ENCODE data around the gene RASSF3. TPM values are rescaled to one million over a fixed set of nuclear protein-coding genes. Genes with fewer than 3 reads are reported as not detected.

The RASSF3 gene
- total RNA-seq, 6 experiments from 2014 or later: 5.8 to 27.3 (median 10.6) TPM

GRCh38 chr12:64567570-64567969, 42.7 kb upstream of the RASSF3 start:
- no peaks in the 10 kb centered on the region for H3K9me3 ChIP-seq
- intact Hi-C loops (cut with DNase I): no loop called here
- ATAC-seq: no peak
- no peak overlapping the region for H3K27ac ChIP-seq
- no peak for TF ChIP-seq CTCF (IDR thresholded peaks at IDR 0.05)
- no peak for TF ChIP-seq POLR2A (IDR thresholded peaks at IDR 0.05)
- no peaks in the 10 kb centered on the region for H3K36me3 ChIP-seq
- WGBS (ENCODE audit: insufficient coverage, low coverage, low lambda C conversion rate, missing lambda C conversion rate): 76% methylated on average over 4 of the region's 8 CpGs
- no peaks in the 10 kb centered on the region for H3K27me3 ChIP-seq
- H3K4me1 ChIP-seq: no peaks in the 10 kb centered on the region
- H3K4me3 ChIP-seq: no peak overlapping the region
- no peak for DNase-seq

GRCh38 chr12:64568298-64568697, 42.0 kb upstream of the RASSF3 start:
- H3K27me3 ChIP-seq: no peaks in the 10 kb centered on the region
- no peaks in the 10 kb centered on the region for H3K36me3 ChIP-seq
- DNase-seq: no peak
- intact Hi-C loops (cut with DNase I): no loop called here
- H3K4me3 ChIP-seq: no peak overlapping the region
- no peaks in the 10 kb centered on the region for H3K4me1 ChIP-seq
- whole genome bisulfite sequencing (ENCODE audit: insufficient coverage, low coverage, low lambda C conversion rate, missing lambda C conversion rate): 61% methylated on average over 6 of the region's 6 CpGs
- no peak for TF ChIP-seq CTCF (IDR thresholded peaks at IDR 0.05)
- TF ChIP-seq POLR2A (IDR thresholded peaks at IDR 0.05): no peak
- no peak overlapping the region for H3K27ac ChIP-seq
- no peak for ATAC-seq
- H3K9me3 ChIP-seq: no peaks in the 10 kb centered on the region

GRCh38 chr12:64569923-64570691, 40.2 kb upstream of the RASSF3 start:
- TF ChIP-seq CTCF (IDR thresholded peaks at IDR 0.05): no peak
- no peak for TF ChIP-seq POLR2A (IDR thresholded peaks at IDR 0.05)
- no peak for DNase-seq
- Histone ChIP-seq H3K36me3 (no peaks in the 10 kb centered on the region), H3K4me3 (no peak overlapping the region), H3K27ac (no peak overlapping the region), H3K4me1 (no peaks in the 10 kb centered on the region), H3K9me3 (no peaks in the 10 kb centered on the region), H3K27me3 (no peaks in the 10 kb centered on the region)
- 80% methylated on average over 6 of the region's 6 CpGs for WGBS (ENCODE audit: insufficient coverage, low coverage, low lambda C conversion rate, missing lambda C conversion rate)
- intact Hi-C loops (cut with DNase I): no loop called here
- no peak for ATAC-seq

- ATAC-seq (no peak), DNase-seq (no peak)
- TF ChIP-seq POLR2A (IDR thresholded peaks at IDR 0.05) (no peak), CTCF (IDR thresholded peaks at IDR 0.05) (no peak)
- Histone ChIP-seq H3K4me1 (no peaks in the 10 kb centered on the region), H3K9me3 (no peaks in the 10 kb centered on the region), H3K27me3 (no peaks in the 10 kb centered on the region), H3K4me3 (no peak overlapping the region), H3K27ac (no peak overlapping the region), H3K36me3 (no peaks in the 10 kb centered on the region)
- WGBS (ENCODE audit: insufficient coverage, low coverage, low lambda C conversion rate, missing lambda C conversion rate): 65% methylated on average over 2 of the region's 2 CpGs
- intact Hi-C loops (cut with DNase I): no loop called here
Observed at GRCh38 chr12:64571411-64571810, 38.9 kb upstream of the RASSF3 start.
